CD14-positive monocyte (primary cell): ENCODE results near the gene ITGA2. TPM values are rescaled to one million over a fixed set of nuclear protein-coding genes. Genes with fewer than 3 reads are reported as not detected.

Source experiments
- DNase-seq, 3 donors: peaks; one replicate each; pipeline ENCODE4 v3.0.0-alpha.2; 2011 to 2022
- H2AFZ ChIP-seq: 2 replicates; pipeline ENCODE4 v1.6.0; 2012; ENCODE audit warnings: mild to moderate bottlenecking, low read depth, low read length, inconsistent platforms; ENCODE audit not compliant: insufficient read depth, poor library complexity, severe bottlenecking
- H3K27ac ChIP-seq, 2 donors: 1 replicate in 1 of 2; 2 replicates in 1 of 2; pipeline ENCODE4 v1.5.1; 2012 to 2013; ENCODE audit warnings: low read length in 2 of 2, control low read depth in 1 of 2, inconsistent platforms in 1 of 2, low read depth in 1 of 2, mild to moderate bottlenecking in 1 of 2
- H3K27me3 ChIP-seq, 2 donors: one replicate each; pipeline versions ENCODE4 v1.6.0 to v1.6.1; 2011 to 2013; ENCODE audit warnings: low read length in 2 of 2; ENCODE audit not compliant: control insufficient read depth in 2 of 2, insufficient read depth in 2 of 2
- H3K36me3 ChIP-seq, 2 donors: replicated peaks in 1 of 2; 1 replicate in 1 of 2; 2 replicates in 1 of 2; pipeline versions ENCODE4 v1.5.1 to v1.6.1; 2012 to 2013; ENCODE audit warnings: low read length in 2 of 2, control low read depth in 1 of 2, inconsistent platforms in 1 of 2, mild to moderate bottlenecking in 1 of 2; ENCODE audit not compliant: insufficient read depth in 2 of 2, control insufficient read depth in 1 of 2
- H3K4me1 ChIP-seq, 2 donors: 1 replicate in 1 of 2; 2 replicates in 1 of 2; pipeline versions ENCODE4 v1.5.1 to v1.6.1; 2012 to 2013; ENCODE audit warnings: low read length in 2 of 2, control low read depth in 1 of 2, inconsistent platforms in 1 of 2, mild to moderate bottlenecking in 1 of 2, moderate library complexity in 1 of 2; ENCODE audit not compliant: insufficient read depth in 2 of 2, control insufficient read depth in 1 of 2
- H3K4me2 ChIP-seq: replicated peaks from 2 replicates; pipeline ENCODE3; 2012; ENCODE audit warnings: low read length, moderate library complexity, mild to moderate bottlenecking; ENCODE audit not compliant: poor library complexity, severe bottlenecking; ENCODE audit errors: extremely low read depth
- H3K4me3 ChIP-seq, 3 experiments: fragments of 200-600 bp in 1 of 3; sonication (generic) in 1 of 3; replicated peaks in 1 of 3; 1 replicate in 2 of 3; 2 replicates in 1 of 3; pipeline ENCODE4 v1.5.1; 2011 to 2013; ENCODE audit warnings: low read length in 3 of 3, mild to moderate bottlenecking in 3 of 3, control low read depth in 2 of 3, low read depth in 2 of 3, inconsistent platforms in 1 of 3, moderate library complexity in 1 of 3
- H3K79me2 ChIP-seq: 2 replicates; pipeline ENCODE4 v1.6.0; 2012; ENCODE audit warnings: mild to moderate bottlenecking, control low read depth, inconsistent platforms, low read length, moderate library complexity; ENCODE audit not compliant: insufficient read depth
- H3K9ac ChIP-seq: 2 replicates; pipeline ENCODE4 v1.6.0; 2017; ENCODE audit warnings: low read length, mild to moderate bottlenecking; ENCODE audit not compliant: insufficient read depth, poor library complexity, severe bottlenecking
- H3K9me3 ChIP-seq, 2 donors: replicated peaks in 1 of 2; 1 replicate in 1 of 2; 2 replicates in 1 of 2; pipeline versions ENCODE4 v1.5.1 to v1.6.1; 2012 to 2013; ENCODE audit warnings: low read length in 2 of 2, control low read depth in 1 of 2; ENCODE audit not compliant: control insufficient read depth in 1 of 2, insufficient read depth in 1 of 2
- H4K20me1 ChIP-seq: 2 replicates; pipeline ENCODE4 v1.6.0; 2012; ENCODE audit warnings: mild to moderate bottlenecking, low read length, control low read depth, moderate library complexity; ENCODE audit not compliant: insufficient read depth
- H3K27ac Mint-ChIP-seq, 7 donors: one replicate each; pipeline ENCODE4 v1.8.0; 2020; ENCODE audit warnings: mild to moderate bottlenecking in 7 of 7, mixed read lengths in 7 of 7, moderate library complexity in 6 of 7, inconsistent platforms in 2 of 7
- H3K27me3 Mint-ChIP-seq, 3 donors: one replicate each; pipeline ENCODE4 v1.8.0; 2021 to 2022; ENCODE audit warnings: low read depth in 3 of 3, mild to moderate bottlenecking in 3 of 3, mixed read lengths in 3 of 3, moderate library complexity in 3 of 3, inconsistent platforms in 1 of 3
- H3K36me3 Mint-ChIP-seq, 2 donors: one replicate each; pipeline ENCODE4 v1.8.0; 2020; ENCODE audit warnings: mixed read lengths in 2 of 2, inconsistent platforms in 1 of 2, mild to moderate bottlenecking in 1 of 2
- H3K4me1 Mint-ChIP-seq: one replicate; pipeline ENCODE4 v1.8.0; 2020; ENCODE audit warnings: mild to moderate bottlenecking, mixed read lengths
- H3K4me3 Mint-ChIP-seq, 2 donors: one replicate each; pipeline ENCODE4 v1.8.0; 2020; ENCODE audit warnings: mild to moderate bottlenecking in 2 of 2, mixed read lengths in 2 of 2, moderate library complexity in 1 of 2
- H3K9me3 Mint-ChIP-seq, 7 donors: one replicate each; pipeline ENCODE4 v1.8.0; 2020 to 2022; ENCODE audit warnings: mixed read lengths in 7 of 7, mild to moderate bottlenecking in 6 of 7, moderate library complexity in 6 of 7, inconsistent platforms in 2 of 7
- CTCF ChIP-seq: fragments of 200-600 bp; IDR thresholded peaks from one replicate; pipeline ENCODE4 v1.8.0; 2022; ENCODE audit warnings: antibody characterized with exemption, mild to moderate bottlenecking
- WGBS: methylation state at CpG from one replicate; pipeline ENCODE4 v1.1.5; 2013; ENCODE audit warnings: missing lambda C conversion rate; ENCODE audit not compliant: insufficient coverage; 5-methylcytosine and 5-hydroxymethylcytosine counted together
- intact Hi-C, 2 donors: fragments of 100-400 bp; cut with micrococcal nuclease; formaldehyde crosslinking; loops; one replicate each; pipeline versions ENCODE4 v1.15.0 to v1.15.1; 2023
- polyA plus RNA-seq, 3 donors: library from polyadenylated mRNA; depleted of rRNA in 1 of 3; unstranded in 2 of 3; stranded (reverse) in 1 of 3; fragments of 300-500 nt in 2 of 3; fragments of >200 nt in 1 of 3; fragmentation: Illumina TruSeq in 2 of 3; gene quantifications; 1 replicate in 2 of 3; 2 replicates in 1 of 3; pipeline ENCODE4 v1.2.3, GENCODE V29; 2012 to 2021

The ITGA2 gene
- polyA plus RNA-seq, 3 donors: not detected

- Mint-ChIP-seq H3K9me3 (peaks cover 0 to 2% (median 0%) of the 10 kb centered on the region in 7 donors), H3K27ac (no peak overlapping the region), H3K36me3 (peaks cover 0 to 2% of the 10 kb centered on the region in 2 donors), H3K4me1 (peaks cover 4% of the 10 kb centered on the region), H3K4me3 (no peak overlapping the region), H3K27me3 (peaks cover 18 to 29% (median 19%) of the 10 kb centered on the region in 3 donors)
- no peak for DNase-seq
- Histone ChIP-seq H3K4me1 (peaks cover 4 to 5% of the 10 kb centered on the region in 2 donors), H4K20me1 (no peaks in the 10 kb centered on the region), H3K27ac (no peak overlapping the region), H3K9ac (no peak overlapping the region), H3K27me3 (peaks cover 17% of the 10 kb centered on the region in 2 donors), H2AFZ (no peak overlapping the region), H3K9me3 (no peaks in the 10 kb centered on the region), H3K4me2 (no peak overlapping the region), H3K4me3 (no peak overlapping the region), H3K36me3 (no peaks in the 10 kb centered on the region), H3K79me2 (no peaks in the 10 kb centered on the region)
- WGBS: no CpG with 5 or more reads among the region's 3 CpGs
- no peak for TF ChIP-seq CTCF
- intact Hi-C loops: no loop called here
These were observed 5.2 kb upstream of the ITGA2 start for GRCh38 chr5:52983731-52984636.

GRCh38 chr5:52985306-52985705 is 3.8 kb upstream of the ITGA2 start:
- no peak overlapping the region for H2AFZ ChIP-seq

More at GRCh38 chr5:52985306-52985705, 3.8 kb upstream of the ITGA2 start:
- TF ChIP-seq CTCF: no peak
- H3K4me3 ChIP-seq: no peak overlapping the region
- peaks cover 16 to 19% of the 10 kb centered on the region in 2 donors for H3K4me1 ChIP-seq
- intact Hi-C loops: no loop called here
- DNase-seq: no peak
- H3K36me3 ChIP-seq: no peaks in the 10 kb centered on the region
- Mint-ChIP-seq H3K27me3 (peaks cover 30 to 39% (median 31%) of the 10 kb centered on the region in 3 donors), H3K9me3 (peaks cover 0 to 2% (median 0%) of the 10 kb centered on the region in 7 donors), H3K4me3 (no peak overlapping the region), H3K27ac (no peak overlapping the region), H3K4me1 (peaks cover 16% of the 10 kb centered on the region), H3K36me3 (peaks cover 0 to 4% of the 10 kb centered on the region in 2 donors)
- H3K4me2 ChIP-seq: no peak overlapping the region
- no peak overlapping the region for H3K27ac ChIP-seq
- H4K20me1 ChIP-seq: no peaks in the 10 kb centered on the region
- peaks cover 28 to 30% of the 10 kb centered on the region in 2 donors for H3K27me3 ChIP-seq
- 100% methylated on average over 2 of the region's 3 CpGs for whole genome bisulfite sequencing
- no peak overlapping the region for H3K9ac ChIP-seq
- no peaks in the 10 kb centered on the region for H3K9me3 ChIP-seq
- H3K79me2 ChIP-seq: no peaks in the 10 kb centered on the region
